Limb (tissue), 2 donors: Measurements from ENCODE around the gene GBX2.

Experiments used
- DNase-seq, 2 donors: peaks; one replicate each; pipeline ENCODE4 v3.0.0-alpha.2; 2016; ENCODE audit errors: extremely low spot score in 2 of 2

The GBX2 gene

DNA sequence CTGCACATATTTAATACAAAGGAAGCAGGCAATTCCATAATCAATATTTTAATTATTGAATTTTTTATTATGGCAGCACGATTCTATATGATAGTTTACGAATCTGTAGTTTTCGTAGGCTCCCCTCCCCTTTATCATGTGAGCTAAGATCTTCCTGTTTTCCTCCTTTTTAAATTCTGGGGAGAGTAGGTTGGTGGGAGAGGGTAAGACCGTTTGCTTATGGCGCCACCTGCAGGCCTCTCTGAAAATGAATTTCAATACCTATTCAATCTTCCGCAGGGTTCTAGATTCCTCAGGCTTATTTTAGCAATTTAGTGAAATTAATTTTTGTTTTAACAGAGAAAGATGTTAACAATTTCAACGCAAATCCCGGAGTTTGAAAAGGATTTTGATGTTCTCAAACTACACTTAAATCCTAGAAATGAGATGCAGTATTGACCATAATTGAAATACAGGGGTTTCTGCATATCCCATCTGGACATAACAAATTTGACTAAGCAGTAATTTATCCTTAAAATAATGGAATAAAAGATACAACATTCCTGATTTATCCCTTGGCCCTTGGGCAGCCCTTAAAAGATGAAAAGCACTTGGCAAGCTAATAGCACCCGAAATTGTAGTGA lies 12.8 kb upstream of the GBX2 start:
- DNase-seq = peak; percentile 68 to 75

DNA sequence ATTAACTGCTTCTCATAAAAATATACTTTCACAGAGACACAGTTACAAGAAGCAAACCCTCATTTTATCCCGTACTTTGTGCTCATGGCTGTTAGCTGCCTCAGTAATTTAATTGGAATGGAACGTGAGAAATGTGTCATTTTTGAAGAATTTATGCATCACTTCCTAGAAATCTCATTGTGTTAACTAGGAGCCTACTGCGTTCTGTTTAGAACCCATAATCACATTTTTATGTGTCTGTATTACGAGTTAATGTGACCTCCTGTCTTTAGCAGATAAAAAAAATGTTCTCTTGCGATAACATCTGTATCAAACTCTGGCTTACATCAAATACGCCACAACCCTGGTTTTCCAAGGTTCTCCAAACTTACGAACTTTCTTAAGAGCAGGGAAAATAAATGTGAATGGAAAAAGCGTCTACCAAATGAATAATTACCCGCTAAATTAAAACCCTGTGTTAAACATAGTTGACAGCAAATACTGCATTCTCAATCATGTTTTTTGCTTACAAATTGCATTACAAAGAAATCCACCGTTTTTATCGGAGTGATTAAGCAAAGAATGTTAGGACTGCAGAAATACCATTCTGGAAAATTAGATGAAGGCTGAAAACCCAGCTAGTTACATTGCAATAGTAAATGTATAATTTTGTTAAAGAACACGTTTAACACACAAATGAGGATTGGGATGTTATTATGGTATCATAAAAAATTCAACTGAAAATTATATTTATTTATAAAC lies 12.1 kb upstream of the GBX2 start:
- no peak for DNase-seq

DNA sequence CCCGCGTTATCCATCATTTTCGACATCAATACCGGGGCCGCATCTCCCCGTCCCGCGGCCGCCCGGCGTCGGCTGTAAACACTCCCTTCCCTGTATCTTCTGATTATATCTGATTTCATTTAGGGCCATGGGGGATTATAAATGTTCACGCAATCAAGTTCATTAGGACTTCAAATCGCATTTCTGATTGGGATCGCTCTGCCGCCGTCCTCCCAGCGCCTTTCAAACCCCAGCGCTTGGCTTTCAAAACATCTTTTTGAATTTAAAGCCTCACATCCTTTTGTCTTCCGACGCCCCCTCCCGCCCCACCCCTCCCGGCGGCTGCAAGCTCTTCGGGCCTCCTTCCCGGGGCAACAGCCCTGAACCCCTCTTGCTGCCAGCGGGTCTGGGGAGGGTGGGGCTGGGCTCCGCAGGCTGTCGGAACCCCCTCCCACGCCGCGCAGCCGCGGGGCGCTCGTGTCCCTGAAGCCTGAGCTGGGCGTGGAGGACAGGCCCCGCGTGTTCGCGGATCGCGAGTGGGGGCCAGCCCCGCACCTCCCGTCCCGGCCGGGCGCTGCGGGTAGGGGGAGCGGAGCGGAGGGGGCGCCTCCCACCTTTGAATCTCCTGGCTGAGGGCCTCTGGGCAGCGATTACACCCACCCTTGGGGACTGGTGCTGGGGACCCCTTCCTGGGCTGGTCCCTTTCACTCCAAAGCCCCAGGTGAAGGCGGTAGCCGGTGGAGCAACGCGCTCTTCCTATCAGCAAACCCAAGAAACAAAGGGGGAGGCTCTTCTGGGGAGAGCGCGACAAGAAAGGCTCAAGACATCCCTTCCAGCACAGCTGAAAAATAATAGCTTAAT lies 11.3 kb upstream of the GBX2 start:
- peak in 1 of 2 donors; percentile 56 for DNase-seq

DNA sequence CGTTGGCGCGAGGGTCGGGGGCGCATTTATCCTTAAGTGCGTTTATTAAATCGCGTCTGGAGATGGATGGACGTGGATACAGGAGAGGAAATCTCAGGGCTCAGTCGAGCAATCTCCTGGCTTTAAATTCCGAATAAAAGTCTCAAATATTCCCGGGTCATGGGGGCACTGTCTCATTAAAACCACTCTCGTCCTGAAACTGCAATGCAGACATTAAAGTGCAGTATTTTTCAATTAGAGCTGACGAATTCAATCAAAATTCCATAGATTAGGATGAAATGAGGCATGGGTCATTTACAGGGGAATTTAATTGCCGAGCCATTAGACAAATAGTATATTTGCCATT lies 10.7 kb upstream of the GBX2 start:
- DNase-seq = no peak

DNA sequence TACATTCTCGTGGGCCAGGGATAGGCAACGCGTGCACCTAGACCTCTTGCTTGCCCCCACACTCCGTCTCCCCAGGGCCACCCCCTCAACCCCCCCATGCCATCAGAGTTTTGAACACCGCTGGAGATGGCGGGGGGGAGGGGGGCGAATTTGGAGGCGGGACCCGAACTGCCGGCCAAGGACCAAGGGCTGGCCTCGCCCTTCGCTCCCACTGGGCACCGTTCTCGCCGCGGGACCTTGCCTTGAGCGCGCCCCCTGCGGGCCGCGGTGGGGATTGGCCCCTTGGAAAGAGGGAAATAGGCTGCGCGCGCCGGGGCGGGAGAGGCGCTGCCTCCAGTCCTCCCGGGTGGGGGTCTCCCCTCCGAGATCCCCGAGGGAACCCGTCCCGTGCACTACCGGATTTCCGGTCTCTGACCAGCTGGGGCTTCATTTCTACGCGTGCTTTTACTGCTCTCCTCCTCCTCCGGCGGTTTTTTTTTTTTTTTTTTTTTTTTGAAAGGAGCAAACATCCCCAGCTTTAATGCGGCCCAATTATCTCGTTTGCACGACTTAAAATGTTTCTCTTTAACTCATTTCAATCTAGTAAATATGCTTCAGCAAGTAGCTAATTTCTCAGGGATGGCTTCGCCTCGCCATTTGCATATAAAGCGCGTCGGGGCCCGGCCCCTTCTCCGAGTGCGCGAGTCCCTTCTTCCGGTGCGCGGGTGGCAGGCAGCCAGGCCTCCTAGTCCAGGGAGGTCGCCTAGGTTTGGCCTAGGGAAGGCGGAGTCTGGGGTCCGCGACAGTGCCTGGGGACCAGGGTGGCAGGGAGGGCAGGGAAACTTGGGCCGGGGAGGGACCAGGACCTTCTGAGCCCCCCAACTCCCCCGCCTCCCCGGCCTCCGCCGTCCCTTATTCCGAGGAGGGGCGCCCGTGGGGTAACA lies 10.0 kb upstream of the GBX2 start:
- peak in 1 of 2 donors; percentile 84 for DNase-seq

DNA sequence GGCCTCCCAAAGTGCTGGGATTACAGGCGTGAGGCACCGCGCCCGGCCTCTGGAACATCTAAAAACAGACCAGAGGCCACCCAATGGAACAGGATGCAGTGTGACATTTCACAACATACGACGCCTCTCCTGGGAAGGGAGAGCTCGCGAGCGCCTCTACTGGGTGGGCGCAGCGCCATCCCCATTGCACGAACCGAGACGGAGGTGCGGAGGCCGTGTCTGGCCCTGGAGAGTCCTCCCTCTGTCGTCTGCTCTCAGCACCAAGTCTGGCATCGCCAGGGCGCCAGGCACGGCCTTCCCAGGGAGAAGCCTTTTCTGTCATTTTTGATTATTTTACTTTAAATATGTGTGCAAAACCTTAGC lies 9.4 kb upstream of the GBX2 start:
- DNase-seq = peak in 1 of 2 donors; percentile 67

DNA sequence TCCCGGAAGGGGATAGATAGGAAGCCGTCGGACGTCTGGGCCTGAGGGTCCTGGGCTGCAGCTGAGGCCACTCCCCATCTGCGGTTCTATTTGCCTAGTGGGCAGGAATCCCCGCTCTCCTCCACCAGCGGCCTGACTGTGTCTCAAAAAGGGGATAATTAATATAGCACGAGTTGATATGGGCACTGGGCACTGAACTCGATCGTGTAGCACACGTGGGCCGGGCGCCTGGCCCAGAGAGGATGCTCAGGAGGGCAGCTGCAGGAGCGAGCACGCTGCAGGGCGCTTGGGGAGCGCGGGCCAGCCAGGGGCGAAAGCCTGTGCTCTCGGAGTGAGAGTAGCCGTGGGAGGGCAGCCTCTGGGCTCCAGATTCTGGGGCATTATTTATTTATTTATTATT lies 8.8 kb upstream of the GBX2 start:
- no peak for DNase-seq

DNA sequence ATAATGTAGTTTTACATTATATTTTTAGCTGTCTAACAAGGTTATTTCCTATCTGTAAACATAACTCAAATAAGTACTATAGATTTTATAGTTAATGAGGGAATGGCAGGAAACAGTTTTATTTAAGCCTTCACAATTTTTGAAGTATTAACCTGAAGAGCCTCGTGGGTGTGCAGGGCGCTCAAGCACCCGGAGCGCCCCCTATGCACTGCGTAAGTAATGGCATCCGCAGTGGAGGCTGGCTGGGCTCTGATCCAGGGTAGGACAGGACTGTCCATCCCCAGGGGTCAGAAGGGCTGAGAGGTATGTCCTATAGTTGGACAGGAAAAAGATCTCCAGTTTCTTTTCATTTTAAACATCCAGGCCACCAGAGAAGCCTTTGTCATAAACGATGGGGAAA lies 8.2 kb upstream of the GBX2 start:
- DNase-seq = peak in 1 of 2 donors; percentile 53

DNA sequence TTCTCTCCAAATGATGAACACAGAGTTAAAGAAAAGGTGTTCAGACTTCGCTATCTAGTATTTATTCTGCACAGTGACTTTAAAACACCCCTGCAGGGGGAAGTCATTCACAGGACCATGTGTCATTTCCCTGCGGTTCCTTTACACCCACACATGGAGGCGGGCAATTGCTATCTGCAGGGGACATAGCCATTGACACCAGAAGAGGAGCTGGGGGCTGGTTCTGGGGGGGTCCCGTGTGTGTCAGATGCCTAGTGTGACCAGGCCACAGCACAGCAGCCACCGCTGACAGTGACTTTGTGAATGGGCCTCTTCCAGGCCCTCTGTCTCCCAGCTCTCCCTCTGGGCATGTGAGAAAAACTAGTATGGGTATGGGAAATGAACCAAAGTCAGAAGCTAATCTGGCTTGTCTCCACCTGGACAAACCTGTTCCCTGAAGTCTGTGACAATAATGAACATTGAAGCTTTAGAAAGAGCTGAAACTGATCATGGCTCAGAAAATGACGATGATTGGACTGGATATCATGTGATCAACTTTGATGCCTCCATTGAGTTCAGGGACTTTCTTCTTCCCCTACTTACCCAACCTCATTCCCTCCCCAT lies 7.5 kb upstream of the GBX2 start:
- DNase-seq = no peak

DNA sequence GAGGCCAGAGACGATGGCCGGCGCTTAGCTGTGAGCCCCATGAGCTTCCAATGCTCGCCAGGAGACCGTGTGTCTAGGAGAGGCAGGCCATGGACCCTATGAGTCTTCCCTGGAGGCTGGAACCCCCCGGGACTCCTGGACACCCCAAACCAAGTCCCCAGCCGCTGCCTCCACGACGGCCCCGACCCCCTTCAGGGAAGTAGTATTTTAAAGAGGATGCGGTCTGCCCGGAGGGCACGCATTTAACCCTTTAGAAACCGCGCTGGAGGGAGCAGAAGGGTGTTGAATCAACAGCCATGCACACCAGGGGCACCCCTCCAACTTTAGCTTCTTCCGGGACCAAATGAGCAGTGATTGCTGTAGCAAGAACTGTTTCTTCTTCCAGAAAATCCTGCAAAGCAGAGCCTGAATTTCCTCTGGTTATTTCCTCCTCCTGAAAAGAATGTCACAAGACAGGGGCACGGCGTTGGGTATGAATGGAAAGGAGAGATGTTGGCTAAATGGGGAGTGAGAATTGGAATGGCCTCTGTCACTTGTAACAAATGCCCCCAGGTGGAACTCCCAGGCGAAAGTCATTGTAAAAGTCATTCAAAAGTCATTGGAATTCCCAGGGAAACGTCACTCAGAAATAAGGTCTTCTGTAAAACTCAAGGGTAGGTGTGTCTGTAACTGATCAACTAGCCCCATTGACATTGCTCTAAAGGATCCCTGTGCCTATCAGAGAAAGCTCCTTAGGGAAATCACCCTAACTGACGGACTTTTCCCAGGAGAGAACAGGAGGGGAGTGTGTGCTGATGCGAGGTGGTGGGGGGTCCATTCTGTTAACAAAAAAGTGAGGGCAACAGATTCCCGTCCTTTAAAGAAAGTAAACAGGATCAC lies 5.8 kb upstream of the GBX2 start:
- DNase-seq = no peak

DNA sequence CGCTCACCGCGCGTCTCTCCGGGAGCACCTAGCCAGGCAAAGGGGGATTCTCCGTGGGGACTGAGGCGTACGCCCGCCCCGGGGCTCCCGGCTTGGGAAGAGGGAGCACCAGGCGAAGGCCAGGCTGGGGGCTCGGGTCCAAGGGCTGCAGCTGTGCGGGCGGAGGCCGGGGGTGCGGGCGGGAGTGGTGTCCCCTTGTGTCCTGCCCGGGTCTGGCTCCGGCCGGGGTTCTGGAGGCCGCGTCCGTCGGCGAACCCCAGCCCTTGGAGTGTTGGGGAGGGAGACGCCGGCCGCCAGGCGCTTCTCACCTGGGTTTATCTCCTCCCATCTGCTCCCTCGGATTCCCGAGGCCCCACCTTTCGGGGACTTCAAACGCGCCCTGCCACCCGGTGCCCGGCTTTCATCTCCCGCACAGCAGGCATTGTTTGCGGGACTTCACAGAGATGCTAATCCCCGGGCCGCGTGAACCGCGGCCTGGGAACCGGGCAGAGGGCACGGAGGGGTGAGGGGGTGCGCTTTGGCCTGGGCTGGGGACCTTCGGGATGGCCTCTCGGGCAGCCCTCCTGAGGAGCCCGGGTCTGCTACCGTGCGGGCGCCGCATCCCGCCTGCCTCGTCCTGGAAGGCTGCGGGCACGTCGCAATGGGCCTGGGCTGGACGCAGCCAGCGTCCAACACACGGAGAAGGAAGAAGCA lies 5.0 kb upstream of the GBX2 start:
- DNase-seq = peak in 1 of 2 donors; percentile 41

DNA sequence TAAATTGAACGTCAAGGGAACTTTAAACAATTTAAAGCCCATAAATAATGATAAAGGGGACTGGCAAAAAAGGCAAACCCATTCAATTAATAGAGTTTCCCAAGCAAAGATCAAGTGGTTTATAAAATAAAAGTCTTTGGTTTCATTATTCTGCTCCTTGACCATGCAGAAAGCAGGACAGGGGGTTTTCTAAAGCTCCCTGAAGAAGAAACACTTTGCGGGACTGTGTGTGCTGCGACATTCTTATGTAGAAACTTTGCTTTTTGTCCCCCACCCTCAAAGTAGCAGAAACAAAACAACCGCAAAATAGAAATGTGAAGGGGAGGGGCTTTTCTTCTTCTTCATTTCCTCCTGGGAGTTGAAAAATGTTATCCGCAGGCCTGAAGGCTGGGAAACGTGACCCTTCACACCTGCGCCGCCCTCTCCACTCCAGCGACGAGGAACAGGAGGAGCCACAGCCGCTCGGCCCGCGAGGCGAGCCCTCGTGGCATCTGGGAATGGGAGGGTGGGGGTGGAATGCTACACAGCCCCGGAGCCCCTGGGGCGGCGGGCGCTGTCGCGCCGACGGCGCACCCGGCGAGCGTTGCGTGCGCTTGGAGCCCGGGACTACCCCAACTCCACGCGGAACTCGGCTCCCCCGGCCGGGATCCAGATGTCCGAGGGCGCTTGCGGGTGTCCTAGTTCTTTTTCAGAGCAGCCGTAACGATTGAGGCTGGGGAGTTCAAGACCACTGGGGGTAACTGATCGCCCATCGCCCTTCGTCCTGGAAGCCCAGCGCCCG lies 4.3 kb upstream of the GBX2 start:
- peak in 1 of 2 donors; percentile 48 for DNase-seq

DNA sequence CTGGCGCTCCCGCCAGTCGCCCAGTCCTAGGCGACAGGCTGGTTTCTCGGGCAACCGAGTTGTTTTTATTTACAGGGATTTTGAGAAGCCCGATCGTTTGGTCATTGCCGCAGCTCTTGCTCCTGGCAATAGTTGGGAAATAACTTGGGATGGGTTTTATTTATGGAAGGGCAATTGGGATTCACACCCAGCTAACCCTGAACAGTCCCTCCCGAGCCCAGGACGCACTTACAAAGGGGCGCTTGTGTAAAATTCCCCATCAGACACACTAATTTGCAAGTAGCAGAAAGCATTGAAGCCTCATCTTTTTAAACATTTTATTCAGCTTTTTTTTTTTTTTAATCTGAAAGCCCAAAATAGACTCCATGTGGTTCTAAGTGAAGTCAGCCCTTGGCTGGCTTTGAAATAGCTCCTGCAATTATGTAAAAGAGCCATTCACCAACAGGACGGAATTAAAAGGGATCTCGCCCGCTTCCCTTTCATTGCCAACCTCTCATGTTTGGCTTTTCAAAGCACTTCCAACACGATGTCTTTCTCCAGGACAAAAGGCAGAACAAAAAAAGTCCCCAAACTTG lies 3.6 kb upstream of the GBX2 start:
- no peak for DNase-seq

DNA sequence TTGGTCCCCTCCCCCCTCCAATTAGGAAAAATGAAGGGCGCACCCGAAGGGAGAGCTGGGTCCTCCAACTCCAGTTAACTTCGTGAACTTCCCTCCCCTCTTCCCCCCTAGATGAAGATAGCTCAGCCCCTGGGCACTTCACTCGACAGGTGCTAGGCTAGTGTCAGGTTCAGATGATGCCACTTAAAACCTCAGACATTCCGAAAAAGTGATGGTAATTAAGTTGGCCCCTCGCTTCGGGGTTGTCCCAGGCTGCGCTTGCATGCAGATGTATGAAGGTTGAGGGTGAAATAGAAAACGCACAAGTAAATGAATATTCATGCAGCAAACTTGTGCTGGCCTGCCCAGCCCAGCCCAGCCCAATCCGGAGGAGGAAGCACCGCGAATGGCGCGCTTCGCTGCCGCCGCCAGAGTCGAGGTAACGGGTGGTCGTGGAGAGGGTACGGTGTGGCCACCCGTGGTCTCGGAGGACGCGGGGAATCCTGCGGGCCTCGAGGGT lies 3.0 kb upstream of the GBX2 start:
- peak in 1 of 2 donors; percentile 47 for DNase-seq

DNA sequence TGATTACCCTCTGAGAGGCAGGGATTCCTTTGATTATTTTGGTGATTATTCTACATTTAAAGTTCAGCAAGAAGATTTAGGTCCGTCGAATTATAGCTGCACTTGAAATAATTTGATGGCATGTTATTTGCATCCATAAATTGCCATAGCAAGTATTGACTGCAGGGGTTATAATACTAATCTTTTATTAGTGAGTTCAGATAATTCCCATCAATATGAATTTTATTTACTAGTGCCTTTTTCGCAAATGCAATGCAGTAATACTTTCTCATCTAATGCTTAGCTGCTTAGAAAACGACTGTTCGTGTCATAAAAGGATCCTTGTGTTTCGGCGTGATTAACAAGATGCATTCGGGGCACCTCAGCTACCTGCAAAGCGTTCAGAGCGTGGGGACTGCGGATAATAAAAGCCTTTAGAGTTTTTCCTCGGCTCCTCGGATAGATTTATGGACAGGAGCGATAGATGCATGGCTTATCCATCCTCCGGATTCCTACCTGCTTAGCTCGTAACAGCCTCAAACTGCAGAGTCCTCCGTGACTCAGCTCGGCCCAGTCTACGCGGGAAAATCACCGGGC lies 2.5 kb upstream of the GBX2 start:
- peak in 1 of 2 donors; percentile 35 for DNase-seq

DNA sequence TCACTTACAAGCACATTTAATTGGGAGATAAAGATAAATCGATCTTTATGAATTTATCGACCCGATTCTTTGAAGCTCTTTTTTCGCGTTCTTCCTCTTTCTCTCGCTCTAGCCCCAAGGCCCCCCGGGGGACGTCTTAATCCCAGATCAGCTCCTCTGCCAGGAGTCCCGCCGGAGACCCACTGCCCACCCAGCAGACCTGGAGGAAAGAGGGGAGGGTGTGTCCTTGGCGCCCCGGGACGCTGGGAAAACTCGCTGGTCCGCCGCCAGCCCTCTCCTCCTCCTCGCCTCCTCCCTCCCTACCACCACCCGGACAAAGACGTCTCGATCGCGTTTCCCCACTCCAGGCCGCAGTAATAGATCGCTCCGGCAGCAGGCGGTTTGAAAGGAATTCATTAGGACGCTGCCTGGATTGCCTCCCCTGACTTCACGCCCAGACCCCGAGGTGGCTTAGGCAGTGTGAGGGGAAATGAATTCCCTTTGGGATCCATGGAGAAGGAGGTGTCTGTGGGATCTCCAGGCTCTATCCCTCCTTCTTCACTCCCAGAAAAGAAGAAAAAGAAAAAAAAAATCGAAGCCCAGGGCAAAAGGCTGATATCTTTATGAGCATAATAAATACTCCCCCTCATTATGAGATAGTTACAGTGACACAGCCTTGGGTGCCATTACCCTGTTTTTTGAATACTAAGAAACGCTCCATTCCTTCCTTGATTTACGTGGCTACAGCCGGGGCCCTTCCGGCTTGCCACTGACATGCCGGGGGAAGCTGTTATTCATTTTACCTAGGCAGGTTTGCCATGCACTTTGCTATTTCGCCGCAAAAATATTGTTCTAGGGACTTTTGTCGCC lies 1.8 kb upstream of the GBX2 start:
- DNase-seq = peak in 1 of 2 donors; percentile 63
